ENCODE data around the gene VWF.
"Not testable (repeated sequence)": the region's sequence is repeated elsewhere in the genome, so short reads cannot be mapped to it uniquely, and the experiment has no call there.

VWF gene

DNA sequence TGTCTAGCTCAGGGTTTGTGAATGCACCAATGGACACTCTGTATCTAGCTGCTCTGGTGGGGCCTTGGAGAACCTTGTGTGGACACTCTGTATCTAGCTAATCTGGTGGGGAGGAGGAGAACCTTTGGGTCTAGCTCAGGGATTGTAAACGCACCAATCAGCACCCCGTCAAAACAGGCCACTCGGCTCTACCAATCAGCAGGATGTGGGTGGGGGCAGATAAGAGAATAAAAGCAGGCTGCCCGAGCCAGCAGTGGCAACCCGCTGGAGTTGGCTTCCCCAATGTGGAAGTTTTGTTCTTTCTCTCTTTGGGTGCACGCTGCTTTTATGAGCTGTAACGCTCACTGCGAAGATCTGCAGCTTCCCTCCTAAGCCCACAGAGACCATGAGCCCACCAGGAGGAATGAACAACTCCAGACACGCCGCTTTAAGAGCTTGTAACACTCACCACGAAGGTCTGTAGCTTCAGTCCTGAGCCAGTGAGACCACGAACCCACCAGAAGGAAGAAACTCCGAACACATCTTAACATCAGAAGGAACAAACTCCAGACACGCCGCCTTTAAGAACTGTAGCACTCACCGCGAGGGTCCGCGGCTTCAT is 35.7 kb upstream of the VWF start:
- not testable (repeated sequence) for H2AFZ ChIP-seq (ENCODE audit: low read length, unreplicated experiment); H3K79me2 ChIP-seq (ENCODE audit: control insufficient read depth, insufficient read depth, low read length, unreplicated experiment); H3K27me3 ChIP-seq (ENCODE audit: insufficient read depth, low read length); H3K4me3 ChIP-seq (ENCODE audit: low read depth, low read length); H3K4me1 ChIP-seq (ENCODE audit: control insufficient read depth, insufficient read depth, low read length, unreplicated experiment); H3K36me3 ChIP-seq (ENCODE audit: insufficient read depth, low read length); H3K27ac ChIP-seq (ENCODE audit: low read depth, low read length)

DNA sequence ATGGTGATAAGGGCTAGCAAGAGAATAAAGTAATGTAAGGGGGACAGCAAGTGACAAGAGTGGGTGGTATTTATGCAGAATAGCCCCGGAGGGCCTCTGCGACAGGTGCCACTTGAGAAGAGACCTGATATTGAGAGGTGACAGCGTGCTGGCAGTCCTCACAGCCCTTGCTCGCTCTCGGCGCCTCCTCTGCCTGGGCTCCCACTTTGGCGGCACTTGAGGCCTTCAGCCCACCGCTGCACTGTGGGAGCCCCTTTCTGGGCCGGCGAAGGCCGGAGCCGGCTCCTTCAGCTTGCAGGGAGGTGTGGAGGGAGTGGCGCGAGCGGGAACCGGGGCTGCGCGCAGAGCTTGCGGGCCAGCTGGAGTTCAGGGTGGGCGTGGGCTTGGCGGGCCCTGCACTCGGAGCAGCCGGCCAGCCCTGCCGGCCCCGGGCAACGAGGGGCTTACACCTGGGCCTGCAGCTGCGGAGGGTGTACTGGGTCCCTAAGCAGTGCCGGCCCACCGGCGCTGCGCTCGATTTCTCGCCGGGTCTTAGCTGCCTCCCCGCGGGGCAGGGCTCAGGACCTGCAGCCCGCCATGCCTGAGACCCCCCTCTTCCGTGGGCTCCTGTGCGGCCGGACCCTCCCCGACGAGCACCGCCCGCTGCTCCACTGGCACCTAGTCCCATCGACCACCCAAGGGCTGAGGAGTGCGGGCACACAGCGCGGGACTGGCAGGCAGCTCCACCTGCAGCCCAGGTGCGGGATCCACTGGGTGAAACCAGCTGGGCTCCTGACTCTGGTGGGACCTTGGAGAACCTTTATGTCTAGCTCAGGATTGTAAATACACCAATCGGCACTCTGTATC is 34.9 kb upstream of the VWF start:
- H3K27ac ChIP-seq (ENCODE audit: low read depth, low read length); H2AFZ ChIP-seq (ENCODE audit: low read length, unreplicated experiment); H3K79me2 ChIP-seq (ENCODE audit: control insufficient read depth, insufficient read depth, low read length, unreplicated experiment): not testable (repeated sequence)

DNA sequence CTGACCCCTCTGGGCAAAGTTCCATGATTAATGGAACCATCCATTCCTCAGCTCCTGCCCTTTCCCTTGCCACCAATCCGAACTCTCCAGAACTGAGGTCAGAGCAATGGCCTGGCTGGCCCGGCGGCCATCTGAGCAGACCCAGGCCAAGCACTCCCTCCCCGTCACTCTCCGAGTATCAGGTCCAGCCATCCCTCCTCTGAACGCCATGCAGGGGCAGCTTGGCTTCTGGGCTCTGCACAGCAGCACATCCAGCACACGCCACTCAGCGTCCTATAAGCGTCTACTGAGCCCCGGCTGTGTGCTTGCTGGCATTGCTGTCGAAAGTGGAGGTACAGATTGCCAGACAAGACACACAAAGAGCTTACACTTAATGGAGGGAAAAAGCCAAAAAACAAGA is 34.3 kb upstream of the VWF start:
- H3K27ac ChIP-seq (ENCODE audit: low read depth, low read length): no peak overlapping the region

More for the DNA sequence above, 34.9 kb upstream of the VWF start:
- not testable (repeated sequence) for H3K4me3 ChIP-seq (ENCODE audit: low read depth, low read length); H3K27me3 ChIP-seq (ENCODE audit: insufficient read depth, low read length); H3K4me1 ChIP-seq (ENCODE audit: control insufficient read depth, insufficient read depth, low read length, unreplicated experiment); H3K36me3 ChIP-seq (ENCODE audit: insufficient read depth, low read length)

DNA sequence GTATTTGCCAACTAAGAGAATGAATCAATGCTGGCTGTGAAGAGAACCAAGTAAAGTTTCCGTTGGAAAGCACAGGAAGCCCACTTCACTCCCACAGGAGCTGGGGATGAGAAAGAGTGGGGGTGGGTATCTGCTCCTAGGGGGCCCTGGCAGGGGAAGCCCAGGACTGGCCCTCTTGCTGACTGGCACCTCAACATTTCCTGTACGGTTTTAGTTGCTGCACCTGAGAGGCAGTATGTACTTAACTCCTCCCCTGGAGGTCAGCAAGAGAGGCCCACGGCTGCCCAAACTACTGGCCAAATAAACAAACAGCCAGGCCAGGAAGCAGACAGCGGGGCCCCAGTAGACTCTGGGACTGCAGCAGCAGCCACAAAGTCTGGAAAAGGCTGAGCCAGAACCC is 33.8 kb upstream of the VWF start:
- H3K4me1 ChIP-seq (ENCODE audit: control insufficient read depth, insufficient read depth, low read length, unreplicated experiment): no peaks in the 10 kb centered on the region
- no peaks in the 10 kb centered on the region for H3K79me2 ChIP-seq (ENCODE audit: control insufficient read depth, insufficient read depth, low read length, unreplicated experiment)
- H3K36me3 ChIP-seq (ENCODE audit: insufficient read depth, low read length): no peaks in the 10 kb centered on the region
- H2AFZ ChIP-seq (ENCODE audit: low read length, unreplicated experiment): no peak overlapping the region
- H3K27me3 ChIP-seq (ENCODE audit: insufficient read depth, low read length): no peaks in the 10 kb centered on the region
- H3K4me3 ChIP-seq (ENCODE audit: low read depth, low read length): no peak overlapping the region
- H3K27ac ChIP-seq (ENCODE audit: low read depth, low read length): no peak overlapping the region

More for the DNA sequence above, 34.3 kb upstream of the VWF start:
- Histone ChIP-seq H3K4me1 (ENCODE audit: control insufficient read depth, insufficient read depth, low read length, unreplicated experiment) (no peaks in the 10 kb centered on the region), H3K27me3 (ENCODE audit: insufficient read depth, low read length) (no peaks in the 10 kb centered on the region), H3K79me2 (ENCODE audit: control insufficient read depth, insufficient read depth, low read length, unreplicated experiment) (no peaks in the 10 kb centered on the region), H3K36me3 (ENCODE audit: insufficient read depth, low read length) (no peaks in the 10 kb centered on the region), H3K4me3 (ENCODE audit: low read depth, low read length) (no peak overlapping the region), H2AFZ (ENCODE audit: low read length, unreplicated experiment) (no peak overlapping the region)

DNA sequence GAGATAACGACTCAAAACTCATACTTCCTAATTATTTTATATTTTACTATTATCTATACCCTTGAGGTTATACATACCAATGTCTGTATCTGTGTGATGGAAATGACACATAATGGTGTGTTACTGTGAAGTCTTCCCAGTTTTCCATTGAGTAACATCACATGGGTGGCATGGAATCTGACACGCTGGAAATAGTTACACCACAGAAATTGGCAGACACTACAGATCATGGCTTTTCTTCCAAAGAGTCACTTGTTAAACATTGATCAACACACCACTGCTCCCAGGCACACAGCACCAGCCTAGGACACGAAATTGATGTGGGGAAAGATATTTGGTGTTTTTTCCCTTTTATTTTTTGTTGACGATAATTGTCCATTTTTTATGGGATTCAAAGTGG is 33.0 kb upstream of the VWF start:
- Histone ChIP-seq H3K27ac (ENCODE audit: low read depth, low read length) (no peak overlapping the region), H3K36me3 (ENCODE audit: insufficient read depth, low read length) (no peaks in the 10 kb centered on the region), H3K4me1 (ENCODE audit: control insufficient read depth, insufficient read depth, low read length, unreplicated experiment) (no peaks in the 10 kb centered on the region), H3K27me3 (ENCODE audit: insufficient read depth, low read length) (no peaks in the 10 kb centered on the region), H2AFZ (ENCODE audit: low read length, unreplicated experiment) (no peak overlapping the region), H3K79me2 (ENCODE audit: control insufficient read depth, insufficient read depth, low read length, unreplicated experiment) (no peaks in the 10 kb centered on the region), H3K4me3 (ENCODE audit: low read depth, low read length) (no peak overlapping the region)

DNA sequence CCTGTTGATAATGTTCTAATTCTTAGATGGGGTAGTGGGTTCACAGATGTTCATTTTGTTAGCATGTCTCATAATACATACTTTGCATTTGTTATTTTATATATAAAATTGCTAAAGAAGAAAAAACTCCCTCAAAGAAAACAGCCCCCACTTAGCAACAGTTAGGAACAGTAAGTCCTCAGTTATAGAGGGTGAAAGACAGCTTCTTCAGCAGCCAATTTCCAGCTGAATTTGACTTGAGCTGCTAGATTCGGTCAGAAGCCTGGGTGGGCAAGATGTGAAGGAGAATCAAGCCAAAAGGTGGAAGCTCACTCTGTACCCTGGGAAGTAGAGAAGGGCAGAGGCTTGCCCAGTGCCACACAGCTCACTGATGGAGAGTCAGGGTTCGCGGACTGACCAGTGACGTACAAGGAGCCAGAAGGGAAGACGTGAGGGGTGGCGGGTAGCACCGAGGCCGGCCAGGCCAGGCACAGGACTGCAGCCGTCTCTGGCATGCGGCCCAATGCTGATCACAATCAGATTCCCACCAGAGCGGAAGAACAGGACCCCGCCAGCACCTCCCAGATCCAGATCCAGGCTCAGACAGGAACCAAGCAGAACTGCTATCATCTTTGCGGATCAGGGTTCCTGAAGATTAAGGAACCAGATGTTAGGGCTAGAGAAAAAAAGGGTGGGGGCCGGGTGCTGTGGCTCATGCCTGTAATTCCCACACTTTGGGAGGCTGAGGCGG is 30.4 kb upstream of the VWF start:
- no peaks in the 10 kb centered on the region for H3K27me3 ChIP-seq (ENCODE audit: insufficient read depth, low read length)
- no peak overlapping the region for H3K4me3 ChIP-seq (ENCODE audit: low read depth, low read length)
- no peaks in the 10 kb centered on the region for H3K79me2 ChIP-seq (ENCODE audit: control insufficient read depth, insufficient read depth, low read length, unreplicated experiment)
- H3K4me1 ChIP-seq (ENCODE audit: control insufficient read depth, insufficient read depth, low read length, unreplicated experiment): no peaks in the 10 kb centered on the region
- no peak overlapping the region for H2AFZ ChIP-seq (ENCODE audit: low read length, unreplicated experiment)
- no peaks in the 10 kb centered on the region for H3K36me3 ChIP-seq (ENCODE audit: insufficient read depth, low read length)
- H3K27ac ChIP-seq (ENCODE audit: low read depth, low read length): no peak overlapping the region

DNA sequence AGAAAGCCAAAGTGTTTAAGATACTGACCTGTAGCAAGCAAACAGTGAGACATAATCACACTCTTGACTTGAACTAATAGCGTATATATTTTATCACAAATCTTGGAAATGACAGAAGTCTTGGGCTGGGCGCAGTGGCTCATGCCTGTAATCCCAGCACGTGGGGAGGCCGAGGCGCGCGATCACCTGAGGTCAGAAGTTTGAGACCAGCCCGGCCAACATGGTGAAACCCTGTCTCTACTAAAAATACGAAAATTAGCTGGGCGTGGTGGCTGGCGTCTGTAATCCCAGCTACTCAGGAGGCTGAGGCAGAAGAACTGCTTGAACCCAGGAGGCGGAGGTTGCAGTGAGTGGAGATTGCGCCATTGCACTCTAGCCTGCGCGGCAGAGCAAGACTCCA is 24.3 kb upstream of the VWF start:
- not testable (repeated sequence) for H3K79me2 ChIP-seq (ENCODE audit: control insufficient read depth, insufficient read depth, low read length, unreplicated experiment); H3K4me1 ChIP-seq (ENCODE audit: control insufficient read depth, insufficient read depth, low read length, unreplicated experiment); H3K4me3 ChIP-seq (ENCODE audit: low read depth, low read length); H3K36me3 ChIP-seq (ENCODE audit: insufficient read depth, low read length); H2AFZ ChIP-seq (ENCODE audit: low read length, unreplicated experiment); H3K27me3 ChIP-seq (ENCODE audit: insufficient read depth, low read length); H3K27ac ChIP-seq (ENCODE audit: low read depth, low read length)

DNA sequence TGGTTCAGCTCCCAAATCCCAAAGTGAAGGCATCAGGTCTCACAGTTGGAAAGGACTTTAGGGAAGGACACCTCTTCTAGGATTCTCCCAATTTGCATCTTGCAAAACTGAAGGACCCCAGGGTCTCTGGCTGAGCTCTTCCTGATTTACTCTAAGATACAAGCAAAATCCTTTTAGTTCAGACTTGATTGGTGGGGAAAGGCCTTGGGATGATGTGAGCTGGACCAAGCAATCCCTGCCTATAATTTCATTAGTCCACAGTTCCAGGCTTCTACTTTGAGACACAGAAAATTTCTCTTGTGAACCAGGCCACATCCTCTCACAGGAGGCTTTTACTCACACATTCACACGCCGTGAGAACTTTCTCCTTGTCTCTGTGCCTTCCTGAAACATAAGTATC is 23.6 kb upstream of the VWF start:
- no peak overlapping the region for H2AFZ ChIP-seq (ENCODE audit: low read length, unreplicated experiment)
- no peak overlapping the region for H3K27ac ChIP-seq (ENCODE audit: low read depth, low read length)
- no peaks in the 10 kb centered on the region for H3K4me1 ChIP-seq (ENCODE audit: control insufficient read depth, insufficient read depth, low read length, unreplicated experiment)
- no peak overlapping the region for H3K4me3 ChIP-seq (ENCODE audit: low read depth, low read length)
- no peaks in the 10 kb centered on the region for H3K79me2 ChIP-seq (ENCODE audit: control insufficient read depth, insufficient read depth, low read length, unreplicated experiment)
- no peaks in the 10 kb centered on the region for H3K36me3 ChIP-seq (ENCODE audit: insufficient read depth, low read length)
- no peaks in the 10 kb centered on the region for H3K27me3 ChIP-seq (ENCODE audit: insufficient read depth, low read length)

DNA sequence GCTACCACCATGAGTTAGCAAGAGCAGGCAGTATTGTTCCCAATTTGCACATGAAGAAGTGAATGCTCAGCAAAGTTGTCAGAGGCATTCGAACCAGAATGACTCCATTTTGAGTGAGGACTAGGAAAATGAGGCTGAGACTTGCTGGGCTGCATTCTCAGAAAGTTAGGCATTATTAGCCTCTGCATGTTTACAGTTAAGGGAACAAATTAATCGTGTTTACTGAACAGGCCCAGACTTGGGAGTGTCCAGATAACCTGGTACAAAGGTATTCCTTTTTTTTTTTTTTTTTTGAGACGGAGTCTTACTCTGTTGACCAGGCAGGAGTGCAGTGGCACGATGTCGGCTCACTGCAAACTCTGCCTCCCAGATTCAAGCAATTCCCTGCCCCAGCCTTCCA is 22.5 kb upstream of the VWF start:
- Histone ChIP-seq H3K4me3 (ENCODE audit: low read depth, low read length) (no peak overlapping the region), H3K36me3 (ENCODE audit: insufficient read depth, low read length) (no peaks in the 10 kb centered on the region), H3K27ac (ENCODE audit: low read depth, low read length) (no peak overlapping the region), H2AFZ (ENCODE audit: low read length, unreplicated experiment) (no peak overlapping the region), H3K79me2 (ENCODE audit: control insufficient read depth, insufficient read depth, low read length, unreplicated experiment) (no peaks in the 10 kb centered on the region), H3K4me1 (ENCODE audit: control insufficient read depth, insufficient read depth, low read length, unreplicated experiment) (no peaks in the 10 kb centered on the region), H3K27me3 (ENCODE audit: insufficient read depth, low read length) (no peaks in the 10 kb centered on the region)

DNA sequence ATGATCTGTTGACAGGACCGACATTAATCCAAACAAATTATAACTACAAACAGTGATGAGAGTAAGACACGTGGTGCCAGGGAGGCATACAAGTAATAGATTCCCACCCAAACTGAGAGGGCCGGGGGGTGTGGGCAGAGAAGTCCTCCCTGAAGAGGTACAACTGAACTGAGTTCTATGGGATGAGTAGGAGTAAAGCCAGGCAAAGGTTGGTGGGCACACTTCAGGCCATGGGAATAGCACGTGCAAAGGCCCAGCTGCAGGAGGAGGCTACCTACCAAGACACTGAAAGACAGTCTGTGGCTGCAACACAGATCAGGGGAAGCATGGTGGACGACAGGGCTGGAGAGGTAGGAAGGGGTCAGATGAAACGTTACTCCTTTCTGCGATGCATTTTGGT is 22.0 kb upstream of the VWF start:
- Histone ChIP-seq H3K27ac (ENCODE audit: low read depth, low read length) (no peak overlapping the region), H3K4me3 (ENCODE audit: low read depth, low read length) (no peak overlapping the region), H2AFZ (ENCODE audit: low read length, unreplicated experiment) (no peak overlapping the region)

DNA sequence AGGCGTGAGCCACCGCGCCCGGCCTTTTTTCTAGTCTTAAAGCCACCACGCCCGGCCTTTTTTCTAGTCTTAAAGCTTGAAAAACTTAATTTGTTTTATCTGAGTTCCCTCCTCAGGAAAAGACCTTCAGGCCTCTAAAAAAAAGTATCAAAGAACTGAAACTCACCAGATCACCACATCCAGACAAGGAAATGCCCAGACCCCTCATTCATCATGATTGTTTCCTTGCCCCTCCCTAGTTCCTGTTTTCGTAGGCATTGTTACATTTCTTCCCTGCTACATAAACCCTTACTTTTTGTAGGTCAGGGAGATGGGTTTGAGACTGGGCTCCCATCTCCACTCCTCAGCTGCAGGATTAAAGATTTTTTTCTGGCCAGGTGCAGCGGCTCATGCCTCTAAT is 21.1 kb upstream of the VWF start:
- H3K36me3 ChIP-seq (ENCODE audit: insufficient read depth, low read length): no peaks in the 10 kb centered on the region
- peaks cover 9% of the 10 kb centered on the region for H3K4me1 ChIP-seq (ENCODE audit: control insufficient read depth, insufficient read depth, low read length, unreplicated experiment)
- H3K4me3 ChIP-seq (ENCODE audit: low read depth, low read length): no peak overlapping the region
- H2AFZ ChIP-seq (ENCODE audit: low read length, unreplicated experiment): no peak overlapping the region
- H3K79me2 ChIP-seq (ENCODE audit: control insufficient read depth, insufficient read depth, low read length, unreplicated experiment): no peaks in the 10 kb centered on the region
- no peak overlapping the region for H3K27ac ChIP-seq (ENCODE audit: low read depth, low read length)
- H3K27me3 ChIP-seq (ENCODE audit: insufficient read depth, low read length): no peaks in the 10 kb centered on the region

More for the DNA sequence above, 22.0 kb upstream of the VWF start:
- H3K27me3 ChIP-seq (ENCODE audit: insufficient read depth, low read length): no peaks in the 10 kb centered on the region
- peaks cover 1% of the 10 kb centered on the region for H3K4me1 ChIP-seq (ENCODE audit: control insufficient read depth, insufficient read depth, low read length, unreplicated experiment)
- H3K36me3 ChIP-seq (ENCODE audit: insufficient read depth, low read length): no peaks in the 10 kb centered on the region
- H3K79me2 ChIP-seq (ENCODE audit: control insufficient read depth, insufficient read depth, low read length, unreplicated experiment): no peaks in the 10 kb centered on the region

Measured in ACC112 (cell line).